Tibial nerve (tissue), 4 donors: ENCODE measurements around the gene SNAPC5.

ENCODE experiments used
- EP300 ChIP-seq, 2 donors: sonication (generic); formaldehyde crosslinking; IDR thresholded peaks; one replicate each; pipeline ENCODE4 v1.6.1; 2017; ENCODE audit warnings: antibody characterized with exemption in 2 of 2, mild to moderate bottlenecking in 1 of 2
- POLR2A ChIP-seq, 2 donors: fragments of 450-650 bp; IDR thresholded peaks; one replicate each; pipeline ENCODE4 v1.6.1; 2017; ENCODE audit warnings: antibody characterized with exemption in 2 of 2, mild to moderate bottlenecking in 2 of 2, moderate library complexity in 2 of 2
- TF ChIP-seq, protein P1 (sequence below), 5 experiments: fragments of 200-600 bp in 3 of 5; fragments of 450-650 bp in 2 of 5; sonication (generic) in 3 of 5; IDR thresholded peaks; one replicate each; pipeline ENCODE4 v1.5.1; 2016 to 2019; ENCODE audit warnings: antibody characterized with exemption in 5 of 5, mild to moderate bottlenecking in 3 of 5, moderate library complexity in 2 of 5

DNA sequence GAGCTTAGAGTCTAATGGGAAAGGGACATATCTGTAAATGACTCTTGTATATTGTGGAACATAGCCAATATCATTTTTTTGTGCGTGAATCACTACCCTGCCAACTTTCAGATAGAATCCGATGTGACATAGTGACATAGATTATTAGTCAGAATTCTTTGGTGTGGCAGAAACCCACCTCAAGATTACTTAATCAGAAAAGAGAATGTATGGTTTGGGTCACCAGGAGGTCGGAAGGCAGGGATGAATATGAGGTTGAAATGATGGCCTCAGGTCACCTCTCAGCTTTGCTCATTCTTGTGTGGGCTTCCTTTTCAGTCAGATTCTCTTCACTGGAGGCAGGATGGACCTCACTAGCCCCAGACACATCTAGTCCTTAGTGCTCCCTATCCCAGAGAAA, 41.4 kb downstream of the SNAPC5 start:
- TF ChIP-seq, protein P1, sequence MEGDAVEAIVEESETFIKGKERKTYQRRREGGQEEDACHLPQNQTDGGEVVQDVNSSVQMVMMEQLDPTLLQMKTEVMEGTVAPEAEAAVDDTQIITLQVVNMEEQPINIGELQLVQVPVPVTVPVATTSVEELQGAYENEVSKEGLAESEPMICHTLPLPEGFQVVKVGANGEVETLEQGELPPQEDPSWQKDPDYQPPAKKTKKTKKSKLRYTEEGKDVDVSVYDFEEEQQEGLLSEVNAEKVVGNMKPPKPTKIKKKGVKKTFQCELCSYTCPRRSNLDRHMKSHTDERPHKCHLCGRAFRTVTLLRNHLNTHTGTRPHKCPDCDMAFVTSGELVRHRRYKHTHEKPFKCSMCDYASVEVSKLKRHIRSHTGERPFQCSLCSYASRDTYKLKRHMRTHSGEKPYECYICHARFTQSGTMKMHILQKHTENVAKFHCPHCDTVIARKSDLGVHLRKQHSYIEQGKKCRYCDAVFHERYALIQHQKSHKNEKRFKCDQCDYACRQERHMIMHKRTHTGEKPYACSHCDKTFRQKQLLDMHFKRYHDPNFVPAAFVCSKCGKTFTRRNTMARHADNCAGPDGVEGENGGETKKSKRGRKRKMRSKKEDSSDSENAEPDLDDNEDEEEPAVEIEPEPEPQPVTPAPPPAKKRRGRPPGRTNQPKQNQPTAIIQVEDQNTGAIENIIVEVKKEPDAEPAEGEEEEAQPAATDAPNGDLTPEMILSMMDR (IDR thresholded peaks at IDR 0.05), result no peak
- no peak for TF ChIP-seq POLR2A (IDR thresholded peaks at IDR 0.05)
- TF ChIP-seq EP300 (IDR thresholded peaks at IDR 0.05), result no peak
